Activated CD4-positive, alpha-beta memory T cell treated with anti-CD3 and anti-CD28 coated beads for 36 hours (primary cell): ENCODE data around the gene CSNK1D. TPM values are rescaled to one million over a fixed set of nuclear protein-coding genes. Genes with fewer than 3 reads are reported as not detected.
A peak's percentile ranks its signal among the peaks of the same experiment; 100 is the strongest.

Source experiments
- CTCF ChIA-PET: fragments of 350-600 bp; sonication (Branson Sonifier 250); formaldehyde crosslinking; loops from one replicate; lab custom pipeline; 2021; ENCODE audit warnings: antibody characterized with exemption, inconsistent platforms; lab: Charles Lee
- POLR2A ChIA-PET: fragments of 350-600 bp; sonication (Branson Sonifier 250); formaldehyde crosslinking; loops from one replicate; lab custom pipeline; 2021; ENCODE audit warnings: antibody characterized with exemption; lab: Charles Lee
- DNase-seq: peaks from one replicate; pipeline ENCODE4 v3.0.0-alpha.2; 2020
- H3K27ac Mint-ChIP-seq: one replicate; pipeline ENCODE4 v1.8.0; 2021; ENCODE audit warnings: mixed read lengths
- H3K27me3 Mint-ChIP-seq: one replicate; pipeline ENCODE4 v1.8.0; 2021; ENCODE audit warnings: mixed read lengths
- H3K36me3 Mint-ChIP-seq: one replicate; pipeline ENCODE4 v1.8.0; 2021; ENCODE audit warnings: mixed read lengths
- H3K4me1 Mint-ChIP-seq: one replicate; pipeline ENCODE4 v1.8.0; 2021; ENCODE audit warnings: low read depth, mixed read lengths
- H3K4me3 Mint-ChIP-seq: one replicate; pipeline ENCODE4 v1.8.0; 2021; ENCODE audit warnings: mild to moderate bottlenecking, mixed read lengths
- H3K9me3 Mint-ChIP-seq: one replicate; pipeline ENCODE4 v1.8.0; 2021; ENCODE audit warnings: mixed read lengths
- intact Hi-C: fragments of 100-400 bp; cut with micrococcal nuclease; formaldehyde crosslinking; loops from one replicate; pipeline ENCODE4 v1.15.1; 2023
- total RNA-seq, 2 experiments: library from RNA; stranded (reverse); gene quantifications; one replicate each; pipeline ENCODE4 v1.2.3, GENCODE V29; 2021

The CSNK1D gene
- total RNA-seq, 2 experiments from 2014 or later = 110 to 111 TPM

GRCh38 chr17:82240506-82241182, 32.9 kb downstream of the CSNK1D start:
- peaks cover 45% of the 10 kb centered on the region for H3K36me3 Mint-ChIP-seq
- H3K27me3 Mint-ChIP-seq = no peaks in the 10 kb centered on the region
- peak overlapping the region; percentile 79 for H3K27ac Mint-ChIP-seq
- CTCF ChIA-PET = interaction anchor here (0.7 to 1.5 kb wide), 5 partner anchors 13 to 110 kb away, joined by 3 read pairs; partner anchors contain the start of gene SECTM1
- POLR2A ChIA-PET = interaction anchor here (1.3 to 3.8 kb wide), 4 partner anchors 12 to 76 kb away, joined by 3 to 18 read pairs (median 6); partner anchors contain the start of genes CD7 and SLC16A3
- no peaks in the 10 kb centered on the region for H3K9me3 Mint-ChIP-seq
- peaks cover 63% of the 10 kb centered on the region for H3K4me1 Mint-ChIP-seq
- intact Hi-C loops = no loop called here
- DNase-seq = no peak
- H3K4me3 Mint-ChIP-seq = no peak overlapping the region

GRCh38 chr17:82239926-82240505, 33.5 kb downstream of the CSNK1D start:
- no peaks in the 10 kb centered on the region for H3K9me3 Mint-ChIP-seq
- ChIA-PET CTCF (interaction anchor here (0.7 to 1.5 kb wide), 3 partner anchors 14 to 111 kb away, joined by 3 read pairs; no protein-coding TSS in a partner anchor), POLR2A (interaction anchor here (1.4 to 3.8 kb wide), 2 partner anchors 52 to 58 kb away, joined by 6 to 18 read pairs; no protein-coding TSS in a partner anchor)
- peak overlapping the region; percentile 67 for H3K27ac Mint-ChIP-seq
- H3K36me3 Mint-ChIP-seq = peaks cover 39% of the 10 kb centered on the region
- no peak overlapping the region for H3K4me3 Mint-ChIP-seq
- peaks cover 67% of the 10 kb centered on the region for H3K4me1 Mint-ChIP-seq
- DNase-seq = no peak
- intact Hi-C loops = loop anchor here (2.0 kb wide), 1 partner anchor 179 kb away; the partner anchor contains the start of genes HEXD and OGFOD3
- no peaks in the 10 kb centered on the region for H3K27me3 Mint-ChIP-seq

GRCh38 chr17:82239401-82239925, 34.0 kb downstream of the CSNK1D start:
- Mint-ChIP-seq H3K4me3 (peak overlapping the region; percentile 26), H3K9me3 (no peaks in the 10 kb centered on the region), H3K27ac (peak overlapping the region; percentile 42), H3K4me1 (peaks cover 66% of the 10 kb centered on the region), H3K36me3 (peaks cover 33% of the 10 kb centered on the region), H3K27me3 (no peaks in the 10 kb centered on the region)
- no peak for DNase-seq
- ChIA-PET POLR2A (interaction anchor here (3.8 kb wide), 1 partner anchor 59 kb away, joined by 18 read pairs; no protein-coding TSS in a partner anchor), CTCF (interaction anchor here (1.5 to 2.1 kb wide), 2 partner anchors 33 to 82 kb away, joined by 3 to 9 read pairs; no protein-coding TSS in a partner anchor)
- intact Hi-C loops = loop anchor here (2.0 kb wide), 1 partner anchor 179 kb away; the partner anchor contains the start of genes HEXD and OGFOD3

GRCh38 chr17:82238472-82239201, 34.9 kb downstream of the CSNK1D start:
- intact Hi-C loops = loop anchor here (2.0 kb wide), 1 partner anchor 180 kb away; the partner anchor contains the start of genes HEXD and OGFOD3
- Mint-ChIP-seq H3K9me3 (no peaks in the 10 kb centered on the region), H3K4me1 (peaks cover 64% of the 10 kb centered on the region), H3K36me3 (peaks cover 25% of the 10 kb centered on the region), H3K4me3 (peak overlapping the region; percentile 60), H3K27me3 (no peaks in the 10 kb centered on the region), H3K27ac (peak overlapping the region; percentile 75)
- ChIA-PET POLR2A (interaction anchor here (0.5 to 1.0 kb wide), 4 partner anchors 25 to 166 kb away, joined by 3 to 4 read pairs (median 3); no protein-coding TSS in a partner anchor), CTCF (interaction anchor here (1.0 to 3.8 kb wide), 5 partner anchors 33 to 113 kb away, joined by 3 to 19 read pairs (median 7); no protein-coding TSS in a partner anchor)
- DNase-seq = peak; percentile 87

- peak overlapping the region; percentile 60 for H3K4me3 Mint-ChIP-seq
- peaks cover 63% of the 10 kb centered on the region for H3K4me1 Mint-ChIP-seq
- ChIA-PET POLR2A (interaction anchor here (0.5 to 1.0 kb wide), 3 partner anchors 24 to 165 kb away, joined by 3 to 4 read pairs (median 3); no protein-coding TSS in a partner anchor), CTCF (interaction anchor here (1.0 to 3.8 kb wide), 6 partner anchors 32 to 114 kb away, joined by 3 to 19 read pairs (median 8); partner anchors contain the start of gene SECTM1)
- no peaks in the 10 kb centered on the region for H3K27me3 Mint-ChIP-seq
- H3K27ac Mint-ChIP-seq = peak overlapping the region; percentile 75
- intact Hi-C loops = loop anchor here (2.0 kb wide), 1 partner anchor 181 kb away; the partner anchor contains the start of genes HEXD and OGFOD3
- peaks cover 19% of the 10 kb centered on the region for H3K36me3 Mint-ChIP-seq
- no peak for DNase-seq
- H3K9me3 Mint-ChIP-seq = no peaks in the 10 kb centered on the region
Measured at GRCh38 chr17:82237746-82238471, 35.6 kb downstream of the CSNK1D start.

GRCh38 chr17:82237083-82237745, 36.3 kb downstream of the CSNK1D start:
- ChIA-PET POLR2A (interaction anchor here (0.7 to 1.0 kb wide), 2 partner anchors 61 kb away, joined by 3 read pairs; no protein-coding TSS in a partner anchor), CTCF (interaction anchor here (1.0 to 3.8 kb wide), 22 partner anchors 10 to 199 kb away, joined by 3 to 23 read pairs (median 6); partner anchors contain the start of genes CCDC57, CD7, DCXR and HEXD)
- H3K9me3 Mint-ChIP-seq = no peaks in the 10 kb centered on the region
- DNase-seq = no peak
- no peaks in the 10 kb centered on the region for H3K27me3 Mint-ChIP-seq
- H3K4me3 Mint-ChIP-seq = no peak overlapping the region
- intact Hi-C loops = no loop called here
- H3K36me3 Mint-ChIP-seq = peaks cover 14% of the 10 kb centered on the region
- peaks cover 57% of the 10 kb centered on the region for H3K4me1 Mint-ChIP-seq
- H3K27ac Mint-ChIP-seq = no peak overlapping the region

- Mint-ChIP-seq H3K9me3 (no peaks in the 10 kb centered on the region), H3K4me1 (peaks cover 50% of the 10 kb centered on the region), H3K27ac (no peak overlapping the region), H3K36me3 (peaks cover 12% of the 10 kb centered on the region), H3K4me3 (no peak overlapping the region), H3K27me3 (no peaks in the 10 kb centered on the region)
- ChIA-PET CTCF (interaction anchor here (0.5 to 3.8 kb wide), 35 partner anchors 8 to 207 kb away, joined by 3 to 23 read pairs (median 5); partner anchors contain the start of genes CCDC57, CD7, DCXR and HEXD), POLR2A (interaction anchor here (0.7 to 1.7 kb wide), 5 partner anchors 37 to 87 kb away, joined by 3 to 8 read pairs (median 4); partner anchors contain the start of gene CSNK1D)
- intact Hi-C loops = loop anchor here (1.0 kb wide), 1 partner anchor 85 kb away; no protein-coding TSS in a partner anchor
- DNase-seq = peak; percentile 79
Measured at GRCh38 chr17:82236142-82236971, 37.1 kb downstream of the CSNK1D start.

- no peaks in the 10 kb centered on the region for H3K9me3 Mint-ChIP-seq
- intact Hi-C loops = loop anchor here (1.0 kb wide), 1 partner anchor 86 kb away; no protein-coding TSS in a partner anchor
- H3K36me3 Mint-ChIP-seq = peaks cover 11% of the 10 kb centered on the region
- H3K27ac Mint-ChIP-seq = no peak overlapping the region
- H3K4me1 Mint-ChIP-seq = peaks cover 44% of the 10 kb centered on the region
- DNase-seq = no peak
- CTCF ChIA-PET = interaction anchor here (0.6 to 3.8 kb wide), 33 partner anchors 9 to 206 kb away, joined by 3 to 23 read pairs (median 5); partner anchors contain the start of genes CCDC57, CD7, DCXR and HEXD
- no peak overlapping the region for H3K4me3 Mint-ChIP-seq
- POLR2A ChIA-PET = interaction anchor here (1.0 to 1.7 kb wide), 4 partner anchors 37 to 88 kb away, joined by 3 to 8 read pairs (median 6); partner anchors contain the start of gene CSNK1D
- H3K27me3 Mint-ChIP-seq = no peaks in the 10 kb centered on the region
Measured at GRCh38 chr17:82235775-82236141, 37.7 kb downstream of the CSNK1D start.
